HepG2 (cell line): ENCODE results near the gene ART3.

Experiments used
- AGO1 ChIP-seq: fragments of 200-400 bp; formaldehyde crosslinking; IDR thresholded peaks from 2 replicates; pipeline ENCODE4 v1.6.1; 2017; ENCODE audit warnings: mild to moderate bottlenecking, low read depth, low read length, moderate library complexity; ENCODE audit not compliant: poor library complexity, severe bottlenecking
- DPF2 ChIP-seq: sonication (generic); formaldehyde crosslinking; IDR thresholded peaks from 2 replicates; pipeline ENCODE4 v1.4.0; 2020; ENCODE audit warnings: mild to moderate bottlenecking, low read depth, missing genetic modification reagents, borderline replicate concordance
- EP300 ChIP-seq, 3 experiments: sonication (generic) in 1 of 3; formaldehyde crosslinking in 1 of 3; IDR thresholded peaks; 2 replicates each; pipeline versions ENCODE4 v1.5.1 to v1.6.1; 2011 to 2020; ENCODE audit warnings: low read depth in 2 of 3, low read length in 2 of 3, borderline replicate concordance in 1 of 3, improper control_type of control experiment in 1 of 3, mild to moderate bottlenecking in 1 of 3, missing genetic modification reagents in 1 of 3, moderate library complexity in 1 of 3
- HMGXB4 ChIP-seq, 2 experiments: sonication (generic) in 1 of 2; formaldehyde crosslinking in 1 of 2; IDR thresholded peaks; 2 replicates each; pipeline versions ENCODE4 v1.4.0 to v1.6.1; 2018 to 2020; ENCODE audit warnings: missing genetic modification reagents in 2 of 2, borderline replicate concordance in 1 of 2, low read depth in 1 of 2, mild to moderate bottlenecking in 1 of 2, missing biosample characterization in 1 of 2
- PAWR ChIP-seq: sonication (generic); formaldehyde crosslinking; IDR thresholded peaks from 2 replicates; pipeline ENCODE4 v1.4.0; 2020; ENCODE audit warnings: missing genetic modification reagents, mild to moderate bottlenecking, borderline replicate concordance
- PBX3 ChIP-seq: sonication (generic); formaldehyde crosslinking; IDR thresholded peaks from 2 replicates; pipeline ENCODE4 v1.8.1; 2023; ENCODE audit warnings: missing genetic modification reagents, inconsistent platforms, borderline replicate concordance
- POLR2A ChIP-seq, 2 experiments: IDR thresholded peaks; 2 replicates each; pipeline ENCODE4 v1.6.1; 2011; ENCODE audit warnings: low read depth in 2 of 2, low read length in 2 of 2, mild to moderate bottlenecking in 1 of 2, moderate library complexity in 1 of 2; ENCODE audit not compliant: insufficient read depth in 1 of 2
- STAT6 ChIP-seq: sonication (generic); formaldehyde crosslinking; IDR thresholded peaks from 2 replicates; pipeline ENCODE4 v1.4.0; 2020; ENCODE audit warnings: missing genetic modification reagents, mild to moderate bottlenecking, borderline replicate concordance
- ZMYM3 ChIP-seq: sonication (generic); formaldehyde crosslinking; IDR thresholded peaks from 2 replicates; pipeline ENCODE4 v1.5.1; 2020; ENCODE audit warnings: mild to moderate bottlenecking, missing genetic modification reagents
- ZNF101 ChIP-seq: sonication (generic); formaldehyde crosslinking; IDR thresholded peaks from 2 replicates; pipeline ENCODE4 v1.4.0; 2020; ENCODE audit warnings: mild to moderate bottlenecking, low read depth, missing genetic modification reagents, borderline replicate concordance
- ZNF251 ChIP-seq: sonication (generic); formaldehyde crosslinking; IDR thresholded peaks from 2 replicates; pipeline ENCODE4 v1.9.0; 2021; ENCODE audit warnings: mild to moderate bottlenecking, missing genetic modification reagents

- TF ChIP-seq ZNF251 (CRISPR knock-in tag) (no peak), STAT6 (no peak), DPF2 (CRISPR knock-in tag) (no peak), PBX3 (no peak), AGO1 (no peak), PAWR (CRISPR knock-in tag) (no peak), HMGXB4 (CRISPR knock-in tag; IDR thresholded peaks at IDR 0.05; ENCODE audit: borderline replicate concordance in 1 of 2, low read depth in 1 of 2) (no peak), POLR2A (IDR thresholded peaks at IDR 0.05; ENCODE audit: insufficient read depth in 1 of 2, low read depth in 2 of 2, low read length in 2 of 2) (no peak), ZMYM3 (CRISPR knock-in tag) (no peak), EP300 (IDR thresholded peaks at IDR 0.05; ENCODE audit: low read depth in 2 of 2, low read length in 2 of 2) (no peak), EP300 (CRISPR knock-in tag; IDR thresholded peaks at IDR 0.05; ENCODE audit: borderline replicate concordance) (no peak), ZNF101 (CRISPR knock-in tag) (no peak)
These were observed 8.0 kb upstream of the ART3 start for GRCh38 chr4:76066546-76066945.
